Mucosa of descending colon (tissue), 3 donors: ENCODE data around the gene DLGAP1. TPM values are rescaled to one million over a fixed set of nuclear protein-coding genes. Genes with fewer than 3 reads are reported as not detected.

Experiments used
- ATAC-seq: fragments of 200-7000 bp; cut with Tn5 transposase; one replicate; pipeline ENCODE4 v1.9.1; 2020; ENCODE audit warnings: mild to moderate bottlenecking, moderate library complexity
- DNase-seq, 3 donors: peaks; one replicate each; pipeline ENCODE4 v3.0.0-alpha.2; 2020
- H3K36me3 ChIP-seq: fragments of 200-600 bp; one replicate; pipeline ENCODE4 v1.8.0; 2021; ENCODE audit warnings: low read depth, mild to moderate bottlenecking
- H3K4me1 ChIP-seq: fragments of 200-600 bp; one replicate; pipeline ENCODE4 v1.8.0; 2021; ENCODE audit warnings: low read depth, mild to moderate bottlenecking
- H3K4me3 ChIP-seq: fragments of 200-600 bp; one replicate; pipeline ENCODE4 v1.8.0; 2021; ENCODE audit warnings: mild to moderate bottlenecking
- H3K9me3 ChIP-seq: fragments of 200-600 bp; one replicate; pipeline ENCODE4 v1.8.0; 2021; ENCODE audit warnings: mild to moderate bottlenecking
- CTCF ChIP-seq: fragments of 200-600 bp; IDR thresholded peaks from one replicate; pipeline ENCODE4 v1.8.0; 2022; ENCODE audit warnings: antibody characterized with exemption, mild to moderate bottlenecking
- intact Hi-C, 2 donors: fragments of 100-400 bp; cut with DNase I in 1 of 2; cut with micrococcal nuclease in 1 of 2; formaldehyde crosslinking; loops; one replicate each; pipeline versions ENCODE4 v1.11.0 to v1.11.1; 2022; cut with DNase I, micrococcal nuclease
- total RNA-seq, 3 donors: library from RNA; stranded (reverse); fragmentation: NEBNext Ultra II Directional in 2 of 3; extraction: Animal tissue kit (Norgen Biotek cat#: 25700) in 2 of 3; gene quantifications; one replicate each; pipeline versions ENCODE4 v1.2.1 to v1.2.4, GENCODE V29; 2021 to 2023
- donor health status: DM: no; HTN: no; CAD: no; lungs with moderate emphysema.
- donor health status: DM: no; HTN: no; CAD: no.
- donor health status: DM: no; HTN: yes; CAD: no.

Gene DLGAP1
- total RNA-seq, 3 donors from 2014 or later = 0.46 to 6.8 (median 4.1) TPM

- no peaks in the 10 kb centered on the region for H3K4me1 ChIP-seq
- no peak overlapping the region for H3K4me3 ChIP-seq
- no peaks in the 10 kb centered on the region for H3K9me3 ChIP-seq
- ATAC-seq = no peak
- no peak for DNase-seq
- TF ChIP-seq CTCF = no peak
- intact Hi-C loops = no loop called here
- H3K36me3 ChIP-seq = no peaks in the 10 kb centered on the region
Observed at GRCh38 chr18:3907955-3908354, 547.2 kb downstream of the DLGAP1 start.

- Histone ChIP-seq H3K4me3 (no peak overlapping the region), H3K4me1 (no peaks in the 10 kb centered on the region), H3K36me3 (no peaks in the 10 kb centered on the region), H3K9me3 (no peaks in the 10 kb centered on the region)
- intact Hi-C loops = no loop called here
- ATAC-seq (no peak), DNase-seq (no peak)
- no peak for TF ChIP-seq CTCF
Observed at GRCh38 chr18:3906116-3906750, 548.9 kb downstream of the DLGAP1 start.

- Histone ChIP-seq H3K9me3 (no peaks in the 10 kb centered on the region), H3K4me3 (no peak overlapping the region), H3K4me1 (no peaks in the 10 kb centered on the region), H3K36me3 (no peaks in the 10 kb centered on the region)
- TF ChIP-seq CTCF = no peak
- no peak for DNase-seq
- ATAC-seq = no peak
- intact Hi-C loops = no loop called here
Observed at GRCh38 chr18:3903337-3903736, 551.8 kb downstream of the DLGAP1 start.

- no peak overlapping the region for H3K4me3 ChIP-seq
- DNase-seq (no peak), ATAC-seq (no peak)
- TF ChIP-seq CTCF = no peak
- H3K4me1 ChIP-seq = no peaks in the 10 kb centered on the region
- no peaks in the 10 kb centered on the region for H3K36me3 ChIP-seq
- no peaks in the 10 kb centered on the region for H3K9me3 ChIP-seq
- intact Hi-C loops = no loop called here
Observed at GRCh38 chr18:3902676-3903075, 552.4 kb downstream of the DLGAP1 start.

- no peak for ATAC-seq
- no peaks in the 10 kb centered on the region for H3K9me3 ChIP-seq
- no peak for TF ChIP-seq CTCF
- no peak for DNase-seq
- no peak overlapping the region for H3K4me3 ChIP-seq
- H3K36me3 ChIP-seq = no peaks in the 10 kb centered on the region
- intact Hi-C loops = no loop called here
- no peaks in the 10 kb centered on the region for H3K4me1 ChIP-seq
Observed at GRCh38 chr18:3901811-3902210, 553.3 kb downstream of the DLGAP1 start.

- ATAC-seq = no peak
- H3K9me3 ChIP-seq = no peaks in the 10 kb centered on the region
- intact Hi-C loops = no loop called here
Observed at GRCh38 chr18:3901042-3901441, 554.1 kb downstream of the DLGAP1 start.

More at GRCh38 chr18:3901042-3901441, 554.1 kb downstream of the DLGAP1 start:
- H3K4me3 ChIP-seq = no peak overlapping the region
- no peak for TF ChIP-seq CTCF
- H3K36me3 ChIP-seq = no peaks in the 10 kb centered on the region
- H3K4me1 ChIP-seq = no peaks in the 10 kb centered on the region
- DNase-seq = no peak
